HepG2 (cell line): ENCODE data around the gene RINL. TPM values are rescaled to one million over a fixed set of nuclear protein-coding genes. Genes with fewer than 3 reads are reported as not detected.

Experiments used
- ATF5 ChIP-seq: sonication (generic); formaldehyde crosslinking; IDR thresholded peaks from 2 replicates; pipeline ENCODE4 v1.4.0; 2020; ENCODE audit warnings: mild to moderate bottlenecking, low read depth, missing genetic modification reagents
- CAMTA2 ChIP-seq: sonication (generic); formaldehyde crosslinking; IDR thresholded peaks from 2 replicates; pipeline ENCODE4 v1.4.0; 2020; ENCODE audit warnings: mild to moderate bottlenecking, missing genetic modification reagents, borderline replicate concordance
- EHMT2 ChIP-seq: fragments of 200-600 bp; sonication (generic); IDR thresholded peaks from 2 replicates; pipeline ENCODE4 v1.7.0; 2017; ENCODE audit warnings: antibody characterized with exemption, low read depth, low read length, borderline replicate concordance
- GFI1 ChIP-seq: sonication (generic); formaldehyde crosslinking; IDR thresholded peaks from 2 replicates; pipeline ENCODE4 v1.5.0; 2020; ENCODE audit warnings: missing genetic modification reagents, mild to moderate bottlenecking, borderline replicate concordance
- IRF1 ChIP-seq: sonication (generic); formaldehyde crosslinking; IDR thresholded peaks from 2 replicates; pipeline ENCODE4 v1.4.0; 2020; ENCODE audit warnings: low read depth, mild to moderate bottlenecking, missing genetic modification reagents
- RAD21 ChIP-seq: fragments of 450-650 bp; formaldehyde crosslinking; IDR thresholded peaks from 2 replicates; pipeline ENCODE4 v1.5.0; 2020; ENCODE audit warnings: mild to moderate bottlenecking
- RNF2 ChIP-seq: fragments of 450-650 bp; conservative IDR thresholded peaks from 2 replicates; pipeline ENCODE4 v1.6.1; 2016; ENCODE audit warnings: low read depth
- RXRB ChIP-seq: IDR thresholded peaks from 2 replicates; pipeline ENCODE4 v1.6.1; 2016; ENCODE audit warnings: borderline replicate concordance, missing genetic modification reagents, missing compliant biosample characterization
- SMAD1 ChIP-seq: sonication (generic); formaldehyde crosslinking; IDR thresholded peaks from 2 replicates; pipeline ENCODE4 v1.4.0; 2020; ENCODE audit warnings: missing genetic modification reagents, low read depth, mild to moderate bottlenecking, borderline replicate concordance
- SRY ChIP-seq: sonication (generic); formaldehyde crosslinking; IDR thresholded peaks from 2 replicates; pipeline ENCODE4 v1.8.0; 2022; ENCODE audit warnings: mild to moderate bottlenecking, missing genetic modification reagents
- SUZ12 ChIP-seq: fragments of 150-350 bp; IDR thresholded peaks from 2 replicates; pipeline ENCODE4 v1.6.1; 2014; ENCODE audit warnings: low read depth, low read length
- TAF15 ChIP-seq: fragments of 200-400 bp; formaldehyde crosslinking; IDR thresholded peaks from one replicate; pipeline ENCODE4 v1.6.1; 2018; ENCODE audit warnings: mild to moderate bottlenecking, low read depth, low read length; ENCODE audit not compliant: poor library complexity, severe bottlenecking
- TEAD2 ChIP-seq: sonication (generic); formaldehyde crosslinking; IDR thresholded peaks from 2 replicates; pipeline ENCODE4 v1.9.0; 2021; ENCODE audit warnings: missing genetic modification reagents
- TGIF2 ChIP-seq: IDR thresholded peaks from 2 replicates; pipeline ENCODE4 v1.6.1; 2016; ENCODE audit warnings: control low read depth, missing compliant biosample characterization
- U2AF1 ChIP-seq: fragments of 200-400 bp; formaldehyde crosslinking; optimal IDR thresholded peaks from 2 replicates; pipeline ENCODE3; 2017; ENCODE audit warnings: mild to moderate bottlenecking, low read depth, low read length
- ZMYM4 ChIP-seq: sonication (generic); formaldehyde crosslinking; IDR thresholded peaks from 2 replicates; pipeline ENCODE4 v1.8.1; 2023; ENCODE audit warnings: mild to moderate bottlenecking, missing genetic modification reagents
- ZNF326 ChIP-seq: sonication (generic); formaldehyde crosslinking; IDR thresholded peaks from 2 replicates; pipeline ENCODE4 v1.4.0; 2020; ENCODE audit warnings: missing genetic modification reagents, borderline replicate concordance
- ZNF430 ChIP-seq: sonication (generic); formaldehyde crosslinking; IDR thresholded peaks from 2 replicates; pipeline ENCODE4 v1.9.0; 2021; ENCODE audit warnings: mild to moderate bottlenecking, missing genetic modification reagents
- ZNF451 ChIP-seq: sonication (generic); formaldehyde crosslinking; IDR thresholded peaks from 2 replicates; pipeline ENCODE4 v1.5.0; 2020; ENCODE audit warnings: mild to moderate bottlenecking, missing genetic modification reagents
- ZNF557 ChIP-seq: sonication (generic); formaldehyde crosslinking; IDR thresholded peaks from 2 replicates; pipeline ENCODE4 v1.4.0; 2020; ENCODE audit warnings: missing genetic modification reagents
- ZNF563 ChIP-seq: sonication (generic); formaldehyde crosslinking; IDR thresholded peaks from 2 replicates; pipeline ENCODE4 v1.8.0; 2022; ENCODE audit warnings: mild to moderate bottlenecking, moderate library complexity, missing genetic modification reagents
- ZNF792 ChIP-seq: IDR thresholded peaks from 2 replicates; pipeline ENCODE4 v1.6.1; 2016
- polyA plus RNA-seq, 8 experiments: library from polyadenylated mRNA; depleted of rRNA in 3 of 8; stranded (reverse) in 7 of 8; unstranded in 1 of 8; fragments of >200 nt; fragmentation: Illumina TruSeq in 4 of 8; extraction: Trizol in 4 of 8; gene quantifications; 2 replicates each; pipeline versions ENCODE4 v1.2.1 to v1.2.3, GENCODE V29; 2011 to 2016; ENCODE audit warnings: low read depth in 4 of 8, missing spikeins in 1 of 8, mixed read lengths in 1 of 8; ENCODE audit not compliant: insufficient read depth in 1 of 8
- total RNA-seq, 5 experiments: library from RNA; depleted of rRNA; stranded (reverse); fragments of >200 nt; fragmentation: Illumina TruSeq; extraction: Trizol; gene quantifications; 2 replicates each; pipeline ENCODE4 v1.2.3, GENCODE V29; 2016; ENCODE audit warnings: low read depth in 1 of 5
- TF ChIP-seq, protein P1 (sequence below): sonication (generic); formaldehyde crosslinking; conservative IDR thresholded peaks from 2 replicates; pipeline ENCODE4 v1.4.0; 2020; ENCODE audit warnings: mild to moderate bottlenecking, missing genetic modification reagents, moderate library complexity
- TF ChIP-seq, protein P2 (sequence below): sonication (generic); formaldehyde crosslinking; IDR thresholded peaks from 2 replicates; pipeline ENCODE4 v1.5.0; 2020; ENCODE audit warnings: mild to moderate bottlenecking, missing genetic modification reagents

The RINL gene
- total and polyA plus RNA-seq, 2 of the 13 experiments (the other 11 are each of a cell fraction or from before 2014, with no cell fraction given): 11.4 to 18.0 TPM

DNA sequence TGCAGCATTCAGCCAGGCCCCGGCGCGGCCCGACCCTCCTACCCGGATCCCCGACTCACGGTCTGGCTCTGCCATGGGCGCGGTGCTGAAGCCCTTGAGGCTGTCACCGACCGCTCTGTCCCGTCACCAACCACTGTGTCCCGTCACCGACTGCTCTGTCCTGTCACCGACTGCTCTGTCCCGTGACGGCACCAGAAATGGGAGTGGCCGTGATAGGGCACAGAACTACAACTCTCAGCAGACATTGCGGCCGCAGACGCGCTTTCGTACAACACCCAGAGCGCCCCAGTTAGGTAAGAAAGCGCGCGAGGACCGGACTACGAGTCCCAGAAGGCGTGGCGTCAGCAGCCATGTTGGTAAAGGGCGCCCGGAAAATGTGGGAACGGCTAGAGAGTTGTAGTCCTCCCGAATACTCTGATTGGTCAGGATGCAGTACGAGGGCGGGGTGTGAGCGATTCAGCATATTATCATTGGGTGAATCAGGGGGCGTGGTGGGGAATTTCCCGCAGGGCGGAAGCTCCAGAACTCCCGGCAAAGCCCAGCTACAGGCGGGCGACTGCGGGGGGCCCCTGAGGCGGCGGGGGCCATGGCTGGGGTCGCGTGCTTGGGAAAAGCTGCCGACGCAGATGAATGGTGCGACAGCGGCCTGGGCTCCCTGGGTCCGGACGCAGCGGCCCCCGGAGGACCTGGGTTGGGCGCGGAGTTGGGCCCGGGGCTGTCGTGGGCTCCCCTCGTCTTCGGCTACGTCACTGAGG is 21.5 kb upstream of the RINL start, which contains the start of the genes NFKBIB and SIRT2 (continued):
- no peak for TF ChIP-seq TAF15
- TF ChIP-seq RAD21 (CRISPR knock-in tag): peak; percentile 15; the same call in 1 of the 2 replicates
- no peak for TF ChIP-seq ZNF557 (CRISPR knock-in tag)
- TF ChIP-seq SUZ12: peak; percentile 71
- TF ChIP-seq, protein P1, sequence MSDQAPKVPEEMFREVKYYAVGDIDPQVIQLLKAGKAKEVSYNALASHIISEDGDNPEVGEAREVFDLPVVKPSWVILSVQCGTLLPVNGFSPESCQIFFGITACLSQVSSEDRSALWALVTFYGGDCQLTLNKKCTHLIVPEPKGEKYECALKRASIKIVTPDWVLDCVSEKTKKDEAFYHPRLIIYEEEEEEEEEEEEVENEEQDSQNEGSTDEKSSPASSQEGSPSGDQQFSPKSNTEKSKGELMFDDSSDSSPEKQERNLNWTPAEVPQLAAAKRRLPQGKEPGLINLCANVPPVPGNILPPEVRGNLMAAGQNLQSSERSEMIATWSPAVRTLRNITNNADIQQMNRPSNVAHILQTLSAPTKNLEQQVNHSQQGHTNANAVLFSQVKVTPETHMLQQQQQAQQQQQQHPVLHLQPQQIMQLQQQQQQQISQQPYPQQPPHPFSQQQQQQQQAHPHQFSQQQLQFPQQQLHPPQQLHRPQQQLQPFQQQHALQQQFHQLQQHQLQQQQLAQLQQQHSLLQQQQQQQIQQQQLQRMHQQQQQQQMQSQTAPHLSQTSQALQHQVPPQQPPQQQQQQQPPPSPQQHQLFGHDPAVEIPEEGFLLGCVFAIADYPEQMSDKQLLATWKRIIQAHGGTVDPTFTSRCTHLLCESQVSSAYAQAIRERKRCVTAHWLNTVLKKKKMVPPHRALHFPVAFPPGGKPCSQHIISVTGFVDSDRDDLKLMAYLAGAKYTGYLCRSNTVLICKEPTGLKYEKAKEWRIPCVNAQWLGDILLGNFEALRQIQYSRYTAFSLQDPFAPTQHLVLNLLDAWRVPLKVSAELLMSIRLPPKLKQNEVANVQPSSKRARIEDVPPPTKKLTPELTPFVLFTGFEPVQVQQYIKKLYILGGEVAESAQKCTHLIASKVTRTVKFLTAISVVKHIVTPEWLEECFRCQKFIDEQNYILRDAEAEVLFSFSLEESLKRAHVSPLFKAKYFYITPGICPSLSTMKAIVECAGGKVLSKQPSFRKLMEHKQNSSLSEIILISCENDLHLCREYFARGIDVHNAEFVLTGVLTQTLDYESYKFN (CRISPR knock-in tag): peak; percentile 51
- no peak for TF ChIP-seq RNF2
- no peak; the same call in 1 of the 2 replicates for TF ChIP-seq TGIF2 (CRISPR knock-in tag)
- peak; percentile 91; the same call in 1 of the 2 replicates for TF ChIP-seq ZNF430
- TF ChIP-seq SRY (CRISPR knock-in tag): no peak; the same call in 1 of the 2 replicates
- peak; percentile 73 for TF ChIP-seq ZNF563 (CRISPR knock-in tag)
- TF ChIP-seq EHMT2: no peak
- no peak for TF ChIP-seq ZNF792 (CRISPR knock-in tag)
- TF ChIP-seq ZNF451: 0 out of 2 replicates have a peak, but pooled peaks have one; percentile 35
- TF ChIP-seq SMAD1 (CRISPR knock-in tag): 0 out of 2 replicates have a peak, but pooled peaks have one; percentile 51
- no peak for TF ChIP-seq ATF5 (CRISPR knock-in tag)
- TF ChIP-seq U2AF1: no peak
- TF ChIP-seq ZNF326 (CRISPR knock-in tag): no peak
- peak; percentile 69; the same call in 1 of the 2 replicates for TF ChIP-seq RXRB (CRISPR knock-in tag)
- no peak for TF ChIP-seq IRF1 (CRISPR knock-in tag)
- TF ChIP-seq GFI1 (CRISPR knock-in tag): no peak
- no peak for TF ChIP-seq CAMTA2
- TF ChIP-seq, protein P2, sequence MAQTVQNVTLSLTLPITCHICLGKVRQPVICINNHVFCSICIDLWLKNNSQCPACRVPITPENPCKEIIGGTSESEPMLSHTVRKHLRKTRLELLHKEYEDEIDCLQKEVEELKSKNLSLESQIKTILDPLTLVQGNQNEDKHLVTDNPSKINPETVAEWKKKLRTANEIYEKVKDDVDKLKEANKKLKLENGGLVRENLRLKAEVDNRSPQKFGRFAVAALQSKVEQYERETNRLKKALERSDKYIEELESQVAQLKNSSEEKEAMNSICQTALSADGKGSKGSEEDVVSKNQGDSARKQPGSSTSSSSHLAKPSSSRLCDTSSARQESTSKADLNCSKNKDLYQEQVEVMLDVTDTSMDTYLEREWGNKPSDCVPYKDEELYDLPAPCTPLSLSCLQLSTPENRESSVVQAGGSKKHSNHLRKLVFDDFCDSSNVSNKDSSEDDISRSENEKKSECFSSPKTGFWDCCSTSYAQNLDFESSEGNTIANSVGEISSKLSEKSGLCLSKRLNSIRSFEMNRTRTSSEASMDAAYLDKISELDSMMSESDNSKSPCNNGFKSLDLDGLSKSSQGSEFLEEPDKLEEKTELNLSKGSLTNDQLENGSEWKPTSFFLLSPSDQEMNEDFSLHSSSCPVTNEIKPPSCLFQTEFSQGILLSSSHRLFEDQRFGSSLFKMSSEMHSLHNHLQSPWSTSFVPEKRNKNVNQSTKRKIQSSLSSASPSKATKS (CRISPR knock-in tag): no peak
- TF ChIP-seq TEAD2 (CRISPR knock-in tag): no peak
- TF ChIP-seq ZMYM4: peak; percentile 8; the same call in 1 of the 2 replicates
